K562 (cell line): ENCODE data around the gene TBC1D9.

Source experiments
- HNRNPL ChIP-seq: fragments of 200-400 bp; formaldehyde crosslinking; IDR thresholded peaks from 2 replicates; pipeline ENCODE4 v1.6.1; 2017; ENCODE audit warnings: low read depth, mild to moderate bottlenecking, low read length
- REST ChIP-seq, 2 experiments: fragments of 450-650 bp; formaldehyde crosslinking in 1 of 2; IDR thresholded peaks; 2 replicates each; pipeline versions ENCODE4 v1.4.0 to v1.6.1; 2014 to 2020; ENCODE audit warnings: mild to moderate bottlenecking in 2 of 2, borderline replicate concordance in 1 of 2, low read depth in 1 of 2

- TF ChIP-seq REST (IDR thresholded peaks at IDR 0.05; ENCODE audit: borderline replicate concordance) (no peak), REST (CRISPR knock-in tag; IDR thresholded peaks at IDR 0.05; ENCODE audit: low read depth) (no peak), HNRNPL (no peak)
Measured at GRCh38 chr4:140790765-140791164, 34.6 kb upstream of the TBC1D9 start.
